Natural killer cell (primary cell): ENCODE measurements around the gene NOC3L. TPM values are rescaled to one million over a fixed set of nuclear protein-coding genes. Genes with fewer than 3 reads are reported as not detected.

Source experiments
- ATAC-seq, 3 donors: fragments of 150-1000 bp in 2 of 3; fragments of 200-7000 bp in 1 of 3; cut with Tn5 transposase; 1 replicate in 1 of 3; 2 replicates in 2 of 3; pipeline ENCODE4 v1.10.0; 2021; ENCODE audit warnings: mild to moderate bottlenecking in 2 of 3, moderate library complexity in 2 of 3
- DNase-seq, 2 donors: peaks; one replicate each; pipeline versions ENCODE4 v3.0.0 to v3.0.0-alpha.2; 2013 to 2021; ENCODE audit warnings: mixed read lengths in 1 of 2
- H3K27ac ChIP-seq: one replicate; pipeline ENCODE4 v1.5.1; 2013; ENCODE audit warnings: mild to moderate bottlenecking, low read length
- H3K27me3 ChIP-seq: one replicate; pipeline ENCODE4 v1.6.1; 2013; ENCODE audit warnings: low read length; ENCODE audit not compliant: control insufficient read depth, insufficient read depth
- H3K36me3 ChIP-seq: one replicate; pipeline ENCODE4 v1.6.1; 2013; ENCODE audit warnings: low read length; ENCODE audit not compliant: control insufficient read depth, insufficient read depth
- H3K4me1 ChIP-seq: one replicate; pipeline ENCODE4 v1.6.1; 2013; ENCODE audit warnings: low read length; ENCODE audit not compliant: control insufficient read depth, insufficient read depth
- H3K4me3 ChIP-seq: one replicate; pipeline ENCODE4 v1.5.1; 2013; ENCODE audit warnings: low read length
- H3K9me3 ChIP-seq: one replicate; pipeline ENCODE4 v1.6.1; 2013; ENCODE audit warnings: low read length; ENCODE audit not compliant: control insufficient read depth, insufficient read depth
- H3K27ac Mint-ChIP-seq, 2 donors: one replicate each; pipeline ENCODE4 v1.8.0; 2022; ENCODE audit warnings: mild to moderate bottlenecking in 2 of 2, mixed read lengths in 2 of 2, moderate library complexity in 1 of 2
- H3K27me3 Mint-ChIP-seq, 2 donors: one replicate each; pipeline ENCODE4 v1.8.0; 2022; ENCODE audit warnings: low read depth in 2 of 2, mixed read lengths in 2 of 2
- H3K36me3 Mint-ChIP-seq: one replicate; pipeline ENCODE4 v1.8.0; 2022; ENCODE audit warnings: mixed read lengths
- H3K4me1 Mint-ChIP-seq, 2 donors: one replicate each; pipeline ENCODE4 v1.8.0; 2022; ENCODE audit warnings: mixed read lengths in 2 of 2
- H3K4me3 Mint-ChIP-seq: one replicate; pipeline ENCODE4 v1.8.0; 2022; ENCODE audit warnings: mild to moderate bottlenecking, moderate library complexity, mixed read lengths
- H3K9me3 Mint-ChIP-seq, 2 donors: one replicate each; pipeline ENCODE4 v1.8.0; 2022; ENCODE audit warnings: mixed read lengths in 2 of 2
- WGBS: methylation state at CpG from one replicate; pipeline ENCODE4 v1.1.7; 2013; ENCODE audit warnings: missing lambda C conversion rate; ENCODE audit not compliant: insufficient coverage; 5-methylcytosine and 5-hydroxymethylcytosine counted together
- intact Hi-C: fragments of 100-400 bp; cut with micrococcal nuclease; formaldehyde crosslinking; loops from one replicate; pipeline ENCODE4 v1.14.2; 2022
- total RNA-seq, 4 donors: library from RNA; stranded (reverse); fragments of 120-200 nt in 1 of 4; gene quantifications; one replicate each; pipeline versions ENCODE4 v1.2.3 to v1.2.4, GENCODE V29; 2013 to 2022
- TF ChIP-seq, protein P1 (sequence below): fragments of 200-600 bp; IDR thresholded peaks from one replicate; pipeline ENCODE4 v1.8.0; 2022; ENCODE audit warnings: antibody characterized with exemption

The NOC3L gene
- total RNA-seq, 3 donors from 2014 or later (not counting 1 experiment from before 2014, with no cell fraction given), result 10.8 to 18.6 (median 13.1) TPM

- Histone ChIP-seq H3K27ac (no peak overlapping the region), H3K9me3 (no peaks in the 10 kb centered on the region), H3K4me1 (no peaks in the 10 kb centered on the region), H3K36me3 (no peaks in the 10 kb centered on the region), H3K4me3 (no peak overlapping the region), H3K27me3 (no peaks in the 10 kb centered on the region)
- Mint-ChIP-seq H3K9me3 (no peaks in the 10 kb centered on the region), H3K4me3 (no peak overlapping the region), H3K4me1 (no peaks in the 10 kb centered on the region), H3K27me3 (peaks cover 13 to 27% of the 10 kb centered on the region in 2 donors), H3K36me3 (no peaks in the 10 kb centered on the region), H3K27ac (no peak overlapping the region)
- DNase-seq, result no peak
- intact Hi-C loops, result no loop called here
- TF ChIP-seq, protein P1, sequence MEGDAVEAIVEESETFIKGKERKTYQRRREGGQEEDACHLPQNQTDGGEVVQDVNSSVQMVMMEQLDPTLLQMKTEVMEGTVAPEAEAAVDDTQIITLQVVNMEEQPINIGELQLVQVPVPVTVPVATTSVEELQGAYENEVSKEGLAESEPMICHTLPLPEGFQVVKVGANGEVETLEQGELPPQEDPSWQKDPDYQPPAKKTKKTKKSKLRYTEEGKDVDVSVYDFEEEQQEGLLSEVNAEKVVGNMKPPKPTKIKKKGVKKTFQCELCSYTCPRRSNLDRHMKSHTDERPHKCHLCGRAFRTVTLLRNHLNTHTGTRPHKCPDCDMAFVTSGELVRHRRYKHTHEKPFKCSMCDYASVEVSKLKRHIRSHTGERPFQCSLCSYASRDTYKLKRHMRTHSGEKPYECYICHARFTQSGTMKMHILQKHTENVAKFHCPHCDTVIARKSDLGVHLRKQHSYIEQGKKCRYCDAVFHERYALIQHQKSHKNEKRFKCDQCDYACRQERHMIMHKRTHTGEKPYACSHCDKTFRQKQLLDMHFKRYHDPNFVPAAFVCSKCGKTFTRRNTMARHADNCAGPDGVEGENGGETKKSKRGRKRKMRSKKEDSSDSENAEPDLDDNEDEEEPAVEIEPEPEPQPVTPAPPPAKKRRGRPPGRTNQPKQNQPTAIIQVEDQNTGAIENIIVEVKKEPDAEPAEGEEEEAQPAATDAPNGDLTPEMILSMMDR, result no peak
- no peak for ATAC-seq
- 71% methylated on average over 2 of the region's 2 CpGs for WGBS
These were observed 20.8 kb upstream of the NOC3L start for GRCh38 chr10:94383530-94383929.

DNA sequence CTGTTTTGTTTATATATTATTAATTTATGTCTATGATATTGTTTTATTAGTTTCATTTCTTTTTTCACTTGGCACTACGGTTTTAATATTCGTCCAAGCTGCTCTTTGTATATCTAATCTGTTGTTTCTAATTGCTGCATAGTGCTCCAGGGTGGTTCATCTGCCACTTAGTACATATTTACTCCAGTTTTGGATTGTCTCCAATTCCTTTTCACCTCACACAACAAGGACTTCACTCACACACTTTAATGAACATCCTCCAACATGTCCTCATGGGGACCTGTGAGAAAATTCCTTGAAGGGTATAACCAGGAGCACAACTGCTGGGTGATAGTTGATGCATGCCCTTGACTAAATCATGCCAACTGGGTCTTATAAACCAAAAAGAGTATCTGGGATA is 14.1 kb upstream of the NOC3L start:
- Mint-ChIP-seq H3K36me3 (no peaks in the 10 kb centered on the region), H3K4me1 (no peaks in the 10 kb centered on the region), H3K4me3 (no peak overlapping the region), H3K27me3 (peaks cover 18 to 65% of the 10 kb centered on the region in 2 donors), H3K27ac (no peak overlapping the region), H3K9me3 (no peaks in the 10 kb centered on the region)
- ATAC-seq, result no peak
- H3K27me3 ChIP-seq, result peaks cover 2% of the 10 kb centered on the region
- no peak overlapping the region for H3K27ac ChIP-seq
- H3K9me3 ChIP-seq, result no peaks in the 10 kb centered on the region
- no peak for DNase-seq
- no peaks in the 10 kb centered on the region for H3K4me1 ChIP-seq
- no peak overlapping the region for H3K4me3 ChIP-seq
- intact Hi-C loops, result no loop called here
- TF ChIP-seq, protein P1, result no peak
- H3K36me3 ChIP-seq, result no peaks in the 10 kb centered on the region
- WGBS, result 83% methylated on average over 2 of the region's 2 CpGs

- Histone ChIP-seq H3K9me3 (no peaks in the 10 kb centered on the region), H3K36me3 (no peaks in the 10 kb centered on the region), H3K27me3 (peaks cover 7% of the 10 kb centered on the region), H3K4me1 (no peaks in the 10 kb centered on the region), H3K4me3 (no peak overlapping the region), H3K27ac (no peak overlapping the region)
- no peak overlapping the region for H3K4me3 Mint-ChIP-seq
- peaks cover 24 to 64% of the 10 kb centered on the region in 2 donors for H3K27me3 Mint-ChIP-seq
- no peak overlapping the region for H3K27ac Mint-ChIP-seq
- intact Hi-C loops, result no loop called here
- DNase-seq, result no peak
- 100% methylated on average over 1 of the region's 1 CpG for WGBS
- no peak for ATAC-seq
- no peaks in the 10 kb centered on the region for H3K36me3 Mint-ChIP-seq
- TF ChIP-seq, protein P1, result no peak
- H3K4me1 Mint-ChIP-seq, result no peaks in the 10 kb centered on the region
- H3K9me3 Mint-ChIP-seq, result no peaks in the 10 kb centered on the region
These were observed 12.6 kb upstream of the NOC3L start for GRCh38 chr10:94375374-94375773.

GRCh38 chr10:94370501-94370900 is 7.8 kb upstream of the NOC3L start:
- Histone ChIP-seq H3K36me3 (no peaks in the 10 kb centered on the region), H3K27me3 (peaks cover 7% of the 10 kb centered on the region), H3K4me1 (no peaks in the 10 kb centered on the region), H3K27ac (no peak overlapping the region), H3K9me3 (no peaks in the 10 kb centered on the region), H3K4me3 (no peak overlapping the region)
- no peaks in the 10 kb centered on the region for H3K9me3 Mint-ChIP-seq
- no peaks in the 10 kb centered on the region for H3K4me1 Mint-ChIP-seq
- TF ChIP-seq, protein P1, result no peak
- H3K27ac Mint-ChIP-seq, result no peak overlapping the region
- intact Hi-C loops, result no loop called here
- no peak overlapping the region for H3K4me3 Mint-ChIP-seq
- ATAC-seq (no peak), DNase-seq (no peak)
- H3K27me3 Mint-ChIP-seq, result peaks cover 27 to 38% of the 10 kb centered on the region in 2 donors
- 73% methylated on average over 2 of the region's 2 CpGs for WGBS
- H3K36me3 Mint-ChIP-seq, result no peaks in the 10 kb centered on the region
